Loucy (cell line): ENCODE data around the gene SESN3.

Source experiments
- CTCF ChIP-seq: fragments of 200-600 bp; sonication (generic); conservative IDR thresholded peaks from 2 replicates; pipeline ENCODE4 v1.5.1; 2014; ENCODE audit warnings: mild to moderate bottlenecking, antibody characterized with exemption, low read length
- EZH2phosphoT487 ChIP-seq: fragments of 200-600 bp; IDR thresholded peaks from 2 replicates; pipeline ENCODE4 v1.6.1; 2018; ENCODE audit warnings: antibody characterized with exemption, mild to moderate bottlenecking, moderate library complexity, borderline replicate concordance

- TF ChIP-seq CTCF (no peak), EZH2phosphoT487 (no peak)
Observed at GRCh38 chr11:95277868-95278267, 46.9 kb upstream of the SESN3 start.
